AG09319 (cell line): ENCODE results near the gene MAP3K20.

ENCODE experiments used
- DNase-seq: peaks from one replicate; pipeline ENCODE4 v3.0.0-alpha.2; 2010; ENCODE audit warnings: low read depth; ENCODE audit errors: extremely low read depth
- CTCF ChIP-seq: IDR thresholded peaks from 2 replicates; pipeline ENCODE4 v1.5.1; 2011; ENCODE audit warnings: low read depth, mild to moderate bottlenecking, inconsistent platforms, low read length, moderate library complexity

MAP3K20 gene

DNA sequence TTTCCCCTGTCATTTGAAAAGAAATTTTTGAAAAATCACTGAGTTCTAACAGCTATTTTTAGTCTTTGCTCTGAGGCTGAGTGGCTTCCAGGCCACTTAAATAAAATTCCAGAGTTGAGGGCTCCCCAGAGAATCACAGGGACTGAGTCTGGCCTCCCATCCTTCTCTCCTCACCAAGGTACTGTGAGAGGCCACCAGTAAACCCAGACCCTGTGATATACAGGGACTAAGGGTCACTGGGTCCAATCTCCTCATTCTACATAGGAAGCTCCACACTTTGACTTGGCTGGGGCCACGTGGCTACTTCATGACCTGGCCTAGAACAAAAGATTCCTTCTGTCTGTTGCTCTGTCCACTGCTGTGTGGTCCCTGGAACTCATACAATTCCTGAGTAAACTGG, 155.8 kb downstream of the MAP3K20 start:
- no peak for DNase-seq
- no peak for TF ChIP-seq CTCF

GRCh38 chr2:173232956-173233744, 157.5 kb downstream of the MAP3K20 start:
- no peak for DNase-seq
- no peak for TF ChIP-seq CTCF

DNA sequence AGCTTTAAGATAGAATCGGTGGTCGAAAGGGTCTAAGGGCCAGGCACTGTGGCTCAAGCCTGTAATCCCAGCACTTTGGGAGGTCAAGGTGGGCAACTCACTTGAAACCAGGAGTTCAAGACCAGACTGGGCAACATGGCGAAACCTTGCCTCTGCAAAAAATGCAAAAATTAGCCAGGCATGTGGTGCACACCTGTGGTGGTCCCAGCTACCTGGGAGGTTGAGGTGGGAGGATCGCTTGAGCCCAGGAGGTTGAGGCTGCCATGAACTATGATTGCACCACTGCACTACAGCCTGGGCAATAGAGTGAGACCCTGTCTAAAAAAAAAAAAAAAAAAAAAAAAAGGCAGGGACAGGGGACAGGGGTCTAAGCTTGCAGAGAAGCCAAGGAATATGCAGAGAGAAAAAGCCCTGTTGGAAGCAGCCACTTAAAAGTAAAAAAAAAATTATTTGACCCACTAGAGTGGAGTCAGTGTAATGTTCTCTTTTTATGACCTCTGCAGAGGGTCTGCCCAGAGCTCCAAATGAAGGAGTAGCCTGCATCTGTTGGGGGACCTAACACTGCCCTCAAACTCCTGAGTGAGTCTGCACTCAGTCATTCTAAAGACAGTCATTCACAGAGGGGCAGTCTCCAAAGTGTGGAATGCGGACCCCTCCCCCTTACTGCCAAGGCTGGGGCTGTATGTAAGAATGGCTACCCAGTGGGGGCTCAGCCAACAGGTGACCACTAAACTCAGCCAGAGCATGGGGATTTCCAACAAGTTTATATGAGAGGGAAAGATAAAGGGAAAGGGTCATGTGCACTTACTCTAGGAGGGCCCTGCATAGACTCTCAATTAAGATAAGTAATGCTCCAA, 160.5 kb downstream of the MAP3K20 start:
- DNase-seq: no peak
- no peak for TF ChIP-seq CTCF

DNA sequence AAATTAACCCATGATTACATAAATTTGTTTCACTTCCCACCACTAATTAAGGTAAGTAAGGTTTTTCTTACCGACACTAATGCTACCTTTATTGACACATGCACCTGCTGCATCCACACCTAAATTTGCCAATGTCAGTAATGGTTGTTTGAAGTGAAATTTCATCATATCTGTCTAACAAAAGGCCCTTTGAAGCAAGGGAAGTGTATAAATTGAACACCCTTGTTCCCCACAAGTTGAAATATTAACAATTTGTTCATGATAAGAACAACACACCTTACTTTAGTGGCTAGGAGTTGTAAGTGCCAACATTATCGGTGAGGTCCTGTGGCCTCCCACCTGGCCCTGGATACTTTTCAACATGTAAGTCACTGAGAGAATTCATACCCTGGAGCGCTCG, 162.7 kb downstream of the MAP3K20 start:
- DNase-seq: no peak
- TF ChIP-seq CTCF: no peak

- TF ChIP-seq CTCF: no peak
- no peak for DNase-seq
Observed at GRCh38 chr2:173238831-173239230, 163.2 kb downstream of the MAP3K20 start.

DNA sequence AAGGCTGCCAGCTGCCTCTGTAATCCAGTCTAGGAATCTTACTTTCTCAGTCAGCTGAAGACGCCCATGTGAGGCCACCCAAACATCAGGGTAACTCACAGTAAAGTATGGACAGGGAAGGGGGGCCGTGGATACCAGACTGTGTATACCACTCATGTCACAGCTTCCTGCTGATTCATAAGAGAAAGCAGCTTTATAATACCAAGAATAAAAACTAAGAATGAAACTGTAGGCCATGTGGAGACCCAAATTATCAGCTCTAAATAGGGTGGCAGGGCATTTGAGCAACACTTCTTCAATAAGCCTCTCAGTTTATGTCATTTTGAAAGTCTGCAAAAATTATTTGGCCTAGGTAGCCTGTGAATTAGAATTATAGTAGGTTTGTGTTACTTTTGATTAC, 164.0 kb downstream of the MAP3K20 start:
- no peak for DNase-seq

More for the DNA sequence above, 164.0 kb downstream of the MAP3K20 start:
- TF ChIP-seq CTCF: no peak
